Pons (tissue), 1 donor: Measurements from ENCODE around the gene GHR.
"Not testable (repeated sequence)": the region's sequence is repeated elsewhere in the genome, so short reads cannot be mapped to it uniquely, and the experiment has no call there.

Source experiments
- DNase-seq: peaks from one replicate; pipeline ENCODE4 v3.0.0-alpha.2; 2016; ENCODE audit warnings: low spot score

GHR gene

GRCh38 chr5:42718591-42718990, 295.4 kb downstream of the GHR start:
- DNase-seq, result no peak

GRCh38 chr5:42719034-42719433, 295.8 kb downstream of the GHR start:
- no peak for DNase-seq

GRCh38 chr5:42720251-42720650, 297.0 kb downstream of the GHR start:
- no peak for DNase-seq

- DNase-seq, result no peak
Measured at GRCh38 chr5:42721484-42721883, 298.2 kb downstream of the GHR start.

GRCh38 chr5:42734531-42735058, 311.4 kb downstream of the GHR start:
- not testable (repeated sequence) for DNase-seq

- DNase-seq, result no peak
Measured at GRCh38 chr5:42740920-42741319, 317.7 kb downstream of the GHR start.

GRCh38 chr5:42745426-42745825, 322.2 kb downstream of the GHR start:
- peak; percentile 22 for DNase-seq

GRCh38 chr5:42745856-42746255, 322.6 kb downstream of the GHR start:
- no peak for DNase-seq

- DNase-seq, result no peak
Measured at GRCh38 chr5:42749020-42749419, 325.8 kb downstream of the GHR start.

- no peak for DNase-seq
Measured at GRCh38 chr5:42750507-42750906, 327.3 kb downstream of the GHR start.

GRCh38 chr5:42751044-42751443, 327.8 kb downstream of the GHR start:
- no peak for DNase-seq

GRCh38 chr5:42753099-42753498, 329.9 kb downstream of the GHR start:
- DNase-seq, result no peak

GRCh38 chr5:42756606-42757601, 333.7 kb downstream of the GHR start, which contains the start of gene CCDC152:
Gene CCDC152, plus strand, starts transcription at chr5:42756818. Its CDS starts 2,304 bp downstream, at chr5:42759122.
- peak; percentile 10 for DNase-seq

- no peak for DNase-seq
Measured at GRCh38 chr5:42759456-42759855, 336.2 kb downstream of the GHR start.

GRCh38 chr5:42760426-42760825, 337.2 kb downstream of the GHR start:
- no peak for DNase-seq

- DNase-seq, result no peak
Measured at GRCh38 chr5:42761791-42762190, 338.6 kb downstream of the GHR start.

- DNase-seq, result peak; percentile 73
Measured at GRCh38 chr5:42767491-42768105, 344.4 kb downstream of the GHR start.

GRCh38 chr5:42768106-42768504, 344.9 kb downstream of the GHR start:
- no peak for DNase-seq

GRCh38 chr5:42770003-42770402, 346.8 kb downstream of the GHR start:
- no peak for DNase-seq
